Right lobe of liver (tissue), 4 donors: ENCODE results near the gene PRR7.

ENCODE experiments used
- CTCF ChIP-seq, 4 donors: fragments of 200-600 bp in 3 of 4; fragments of 450-650 bp in 1 of 4; IDR thresholded peaks; one replicate each; pipeline versions ENCODE4 v1.5.1 to v1.8.0; 2016 to 2022; ENCODE audit warnings: antibody characterized with exemption in 4 of 4, mild to moderate bottlenecking in 2 of 4
- POLR2A ChIP-seq: fragments of 450-650 bp; IDR thresholded peaks from one replicate; pipeline ENCODE4 v1.6.1; 2017; ENCODE audit warnings: antibody characterized with exemption, mild to moderate bottlenecking
- donor health status: DM: no; HTN: no; CAD: no.
- donor health status: DM: no; HTN: no; CAD: no.
- donor health status: DM: no; HTN: yes; CAD: no.

GRCh38 chr5:177490992-177491391, 44.4 kb downstream of the PRR7 start:
- no peak for TF ChIP-seq CTCF (IDR thresholded peaks at IDR 0.05)
- no peak for TF ChIP-seq POLR2A
